Endothelial cell of umbilical vein (primary cell): ENCODE measurements around the gene WAPL. TPM values are rescaled to one million over a fixed set of nuclear protein-coding genes. Genes with fewer than 3 reads are reported as not detected.

Experiments
- BruUV-seq: library from RNA; stranded (reverse); fragments of 400-500 nt; replicated peaks from 2 replicates; lab custom pipeline; 2021; lab: Mats Ljungman, UMichigan
- CTCF ChIA-PET: fragments of 300-600, 350-600 bp; sonication (Branson Sonifier 250); formaldehyde crosslinking; loops from one replicate; lab custom pipeline; 2021; ENCODE audit warnings: antibody characterized with exemption, inconsistent platforms; lab: Charles Lee
- POLR2A ChIA-PET: fragments of 300-600, 350-600 bp; sonication (Branson Sonifier 250); formaldehyde crosslinking; loops from one replicate; lab custom pipeline; 2021; ENCODE audit warnings: antibody characterized with exemption, inconsistent platforms; lab: Charles Lee
- DNase-seq: peaks from one replicate; pipeline ENCODE4 v3.0.0-alpha.2; 2011; ENCODE audit warnings: low read depth, low spot score
- FAIRE-seq: peaks from 2 replicates; lab custom pipeline; 2011; peaks lifted over from hg19 to GRCh38; lab: Jason Lieb, UNC
- H2AFZ ChIP-seq: 2 replicates; pipeline ENCODE4 v1.6.0; 2012; ENCODE audit warnings: low read depth, low read length, control low read depth, inconsistent platforms
- H3K27ac ChIP-seq: 2 replicates; pipeline ENCODE4 v1.5.1; 2011; ENCODE audit warnings: low read depth, mild to moderate bottlenecking, control low read depth, low read length, moderate library complexity; ENCODE audit not compliant: insufficient read depth
- H3K27me3 ChIP-seq, 2 experiments: 2 replicates each; pipeline versions ENCODE4 v1.6.0 to v1.6.1; 2011; ENCODE audit warnings: low read length in 2 of 2, mixed read lengths in 1 of 2; ENCODE audit not compliant: control insufficient read depth in 2 of 2, insufficient read depth in 2 of 2
- H3K36me3 ChIP-seq, 2 experiments: 2 replicates in 1 of 2; 3 replicates in 1 of 2; pipeline ENCODE4 v1.5.1; 2011; ENCODE audit warnings: low read length in 2 of 2, mild to moderate bottlenecking in 1 of 2, moderate library complexity in 1 of 2; ENCODE audit not compliant: control insufficient read depth in 2 of 2, insufficient read depth in 2 of 2; ENCODE audit errors: extremely low read depth in 1 of 2
- H3K4me1 ChIP-seq: 3 replicates; pipeline ENCODE4 v1.5.1; 2011; ENCODE audit warnings: mild to moderate bottlenecking, low read length; ENCODE audit not compliant: control insufficient read depth, insufficient read depth; ENCODE audit errors: extremely low read depth
- H3K4me2 ChIP-seq: 2 replicates; pipeline ENCODE4 v1.6.1; 2011; ENCODE audit warnings: low read length, control low read depth, mixed read lengths; ENCODE audit not compliant: insufficient read depth
- H3K4me3 ChIP-seq, 3 experiments: fragments of 200-600 bp in 1 of 3; sonication (generic), shearing (Covaris generic) in 1 of 3; replicated peaks in 1 of 3; 2 replicates each; pipeline ENCODE4 v1.5.1; 2011 to 2016; ENCODE audit warnings: control low read depth in 3 of 3, low read length in 3 of 3, mild to moderate bottlenecking in 2 of 3, inconsistent platforms in 1 of 3, low read depth in 1 of 3, moderate library complexity in 1 of 3; ENCODE audit not compliant: insufficient read depth in 1 of 3
- H3K79me2 ChIP-seq: 2 replicates; pipeline ENCODE4 v1.6.0; 2012; ENCODE audit warnings: low read length, inconsistent platforms; ENCODE audit not compliant: control insufficient read depth, insufficient read depth
- H3K9ac ChIP-seq: replicated peaks from 2 replicates; pipeline ENCODE3; 2011; ENCODE audit warnings: low read length, control low read depth; ENCODE audit not compliant: insufficient read depth; ENCODE audit errors: extremely low read depth
- H3K9me1 ChIP-seq: replicated peaks from 3 replicates; pipeline ENCODE4 v1.6.0; 2011; ENCODE audit warnings: mild to moderate bottlenecking, low read length; ENCODE audit not compliant: control insufficient read depth, insufficient read depth; ENCODE audit errors: extremely low read depth
- H3K9me3 ChIP-seq: replicated peaks from 2 replicates; pipeline ENCODE4 v1.5.1; 2012; ENCODE audit warnings: low read length, inconsistent platforms; ENCODE audit not compliant: control insufficient read depth, insufficient read depth
- H4K20me1 ChIP-seq: replicated peaks from 2 replicates; pipeline ENCODE3; 2011; ENCODE audit warnings: mild to moderate bottlenecking, low read length; ENCODE audit not compliant: control insufficient read depth, insufficient read depth; ENCODE audit errors: extremely low read depth
- CTCF ChIP-seq, 2 donors: IDR thresholded peaks; 1 replicate in 1 of 2; 2 replicates in 1 of 2; pipeline ENCODE4 v1.5.1; 2011; ENCODE audit warnings: low read length in 2 of 2, mild to moderate bottlenecking in 2 of 2, moderate library complexity in 2 of 2, control low read depth in 1 of 2, inconsistent platforms in 1 of 2, low read depth in 1 of 2; ENCODE audit not compliant: insufficient read depth in 1 of 2; ENCODE audit errors: extremely low read depth in 1 of 2
- EZH2 ChIP-seq: IDR thresholded peaks from 2 replicates; pipeline ENCODE4 v1.6.1; 2012; ENCODE audit warnings: borderline replicate concordance, low read depth, mild to moderate bottlenecking, moderate library complexity, low read length, inconsistent platforms; ENCODE audit not compliant: severe bottlenecking
- FOS ChIP-seq: IDR thresholded peaks from 2 replicates; pipeline ENCODE4 v1.6.1; 2011; ENCODE audit warnings: mild to moderate bottlenecking, low read length, moderate library complexity, borderline replicate concordance; ENCODE audit not compliant: insufficient read depth
- GATA2 ChIP-seq: IDR thresholded peaks from 2 replicates; pipeline ENCODE4 v1.7.0; 2011; ENCODE audit warnings: low read depth, mild to moderate bottlenecking, moderate library complexity, mixed read lengths, low read length; ENCODE audit not compliant: insufficient read length, insufficient read depth
- JUN ChIP-seq: IDR thresholded peaks from 2 replicates; pipeline ENCODE4 v1.6.1; 2011; ENCODE audit warnings: borderline replicate concordance, low read depth; ENCODE audit not compliant: insufficient read length, insufficient read depth
- MAX ChIP-seq: IDR thresholded peaks from 2 replicates; pipeline ENCODE4 v1.6.1; 2011; ENCODE audit not compliant: insufficient read depth, insufficient read length
- MYC ChIP-seq: IDR thresholded peaks from one replicate; pipeline ENCODE4 v1.6.1; 2011; ENCODE audit warnings: mild to moderate bottlenecking, low read depth, low read length
- POLR2A ChIP-seq: IDR thresholded peaks from 2 replicates; pipeline ENCODE4 v1.6.1; 2012; ENCODE audit warnings: low read depth, mild to moderate bottlenecking, control low read depth, low read length
- POLR2AphosphoS5 ChIP-seq: IDR thresholded peaks from 2 replicates; pipeline ENCODE4 v1.6.1; 2012; ENCODE audit warnings: low read depth, mild to moderate bottlenecking, control low read depth, low read length, moderate library complexity; ENCODE audit not compliant: insufficient read depth
- dilution Hi-C: fragments of 300-500 bp; cut with MboI; formaldehyde crosslinking; loops from one replicate; pipeline ENCODE4 v1.15.0; 2019; ENCODE audit warnings: low sequenced_read_pairs; ENCODE audit not compliant: extremely low pct_ligation_motif_present
- intact Hi-C: fragments of 100-400 bp; cut with micrococcal nuclease; formaldehyde crosslinking; loops from one replicate; pipeline ENCODE4 v1.10.0; 2022
- polyA plus RNA-seq, 4 experiments: library from polyadenylated mRNA; depleted of rRNA in 3 of 4; stranded (reverse) in 3 of 4; unstranded in 1 of 4; fragments of >200 nt; gene quantifications; 2 replicates each; pipeline versions ENCODE4 v1.2.1 to v1.2.3, GENCODE V29; 2011 to 2012; ENCODE audit warnings: missing spikeins in 1 of 4
- small RNA-seq: library from RNA; depleted of rRNA; stranded (forward); fragments of <200 nt; gene quantifications from one replicate; pipeline ENCODE3, GENCODE V24; 2012; ENCODE audit warnings: low replicate concordance, low read depth; ENCODE audit not compliant: insufficient read depth, insufficient read length
- total RNA-seq: library from RNA; stranded (reverse); gene quantifications from 2 replicates; pipeline ENCODE4 v1.2.3, GENCODE V29; 2021

WAPL gene
- total and polyA plus RNA-seq, 2 donors (not counting 3 experiments of a cell fraction or from before 2014, with no cell fraction given): 9.2 to 35.1 TPM

- dilution Hi-C loops: no loop called here
- CTCF ChIA-PET: interaction anchor here (0.9 to 5.1 kb wide), 2 partner anchors 14 to 1848 kb away, joined by 3 to 31 read pairs; no protein-coding TSS in a partner anchor
Observed at GRCh38 chr10:86385806-86386205, 135.8 kb downstream of the WAPL start.

More at GRCh38 chr10:86385806-86386205, 135.8 kb downstream of the WAPL start:
- POLR2A ChIA-PET: no interaction called here
- Histone ChIP-seq H3K9me3 (no peaks in the 10 kb centered on the region), H2AFZ (no peak overlapping the region), H4K20me1 (no peaks in the 10 kb centered on the region), H3K27ac (no peak overlapping the region), H3K79me2 (no peaks in the 10 kb centered on the region), H3K9ac (no peak overlapping the region), H3K9me1 (no peaks in the 10 kb centered on the region), H3K4me3 (no peak overlapping the region), H3K4me2 (no peak overlapping the region), H3K27me3 (peaks cover 25 to 26% of the 10 kb centered on the region in 2 experiments), H3K4me1 (no peaks in the 10 kb centered on the region), H3K36me3 (no peaks in the 10 kb centered on the region)
- BruUV-seq: no TSS peak
- DNase-seq (no peak), FAIRE-seq (no peak)
- intact Hi-C loops: no loop called here
- no peak for TF ChIP-seq POLR2AphosphoS5
- no peak for TF ChIP-seq GATA2
- TF ChIP-seq POLR2A: no peak
- no peak for TF ChIP-seq JUN
- TF ChIP-seq FOS: no peak
- no peak for TF ChIP-seq MYC
- no peak for TF ChIP-seq MAX
- no peak for TF ChIP-seq CTCF (IDR thresholded peaks at IDR 0.05; ENCODE audit: extremely low read depth in 1 of 2, insufficient read depth in 1 of 2, low read depth in 1 of 2, low read length in 2 of 2)
- no peak for TF ChIP-seq EZH2

Small RNA genes lying within 50 kb of the gene (small RNA-seq; reads per million reads assigned to genes)
- not detected for gene RNU6-780P

Other genes with a start within 250 kb of the WAPL start
- not detected in 2 replicates for gene GRID1, start 155.0 kb downstream of the WAPL start, total RNA-seq
- gene GRID1, start 155.0 kb downstream of the WAPL start, polyA plus RNA-seq: 0.10 TPM in 1 of 2 replicates, not detected in the other
- gene OPN4, start 132.8 kb upstream of the WAPL start, total RNA-seq: not detected in 2 replicates
- gene OPN4, start 132.8 kb upstream of the WAPL start, polyA plus RNA-seq: not detected in 2 replicates
- not detected in 2 replicates for gene LDB3, start 146.7 kb upstream of the WAPL start, total RNA-seq
- not detected in 2 replicates for gene LDB3, start 146.7 kb upstream of the WAPL start, polyA plus RNA-seq
- not detected in 2 replicates for gene BMPR1A, start 234.8 kb upstream of the WAPL start, total RNA-seq
- not detected in 2 replicates for gene BMPR1A, start 234.8 kb upstream of the WAPL start, polyA plus RNA-seq